GM23248 (cell line): ENCODE data around the gene CLCN1. TPM values are rescaled to one million over a fixed set of nuclear protein-coding genes. Genes with fewer than 3 reads are reported as not detected.
A peak's percentile ranks its signal among the peaks of the same experiment; 100 is the strongest.

Experiments
- DNase-seq: peaks from one replicate; pipeline ENCODE4 v3.0.0-alpha.2; 2015
- H2AFZ ChIP-seq: fragments of 200-600 bp; sonication (generic); 2 replicates; pipeline ENCODE4 v1.6.1; 2016; ENCODE audit warnings: antibody characterized with exemption
- H3F3A ChIP-seq: fragments of 200-600 bp; sonication (generic); 2 replicates; pipeline ENCODE4 v1.6.1; 2016; ENCODE audit warnings: mild to moderate bottlenecking, antibody characterized with exemption, mixed run types; ENCODE audit not compliant: insufficient read depth
- H3K27ac ChIP-seq: fragments of 200-600 bp; sonication (generic); 2 replicates; pipeline ENCODE4 v1.5.1; 2016; ENCODE audit warnings: mild to moderate bottlenecking
- H3K27me3 ChIP-seq: fragments of 200-600 bp; sonication (generic); replicated peaks from 2 replicates; pipeline ENCODE4 v1.6.1; 2016; ENCODE audit warnings: mild to moderate bottlenecking; ENCODE audit not compliant: insufficient read depth
- H3K36me3 ChIP-seq: fragments of 200-600 bp; sonication (generic); 2 replicates; pipeline ENCODE4 v1.6.1; 2016; ENCODE audit warnings: low read depth, mild to moderate bottlenecking
- H3K4me1 ChIP-seq: fragments of 200-600 bp; sonication (generic); 2 replicates; pipeline ENCODE4 v1.6.1; 2016; ENCODE audit warnings: mild to moderate bottlenecking; ENCODE audit not compliant: insufficient read depth
- H3K4me2 ChIP-seq: fragments of 200-600 bp; sonication (generic); one replicate; pipeline ENCODE4 v1.6.1; 2016; ENCODE audit warnings: mild to moderate bottlenecking; ENCODE audit not compliant: unreplicated experiment
- H3K4me3 ChIP-seq: fragments of 200-600 bp; sonication (generic); 2 replicates; pipeline ENCODE4 v1.5.1; 2016; ENCODE audit warnings: mild to moderate bottlenecking
- H3K79me2 ChIP-seq: fragments of 200-600 bp; sonication (generic); 2 replicates; pipeline ENCODE4 v1.6.1; 2016; ENCODE audit warnings: mild to moderate bottlenecking; ENCODE audit not compliant: insufficient read depth
- H3K9ac ChIP-seq: fragments of 200-600 bp; sonication (generic); 2 replicates; pipeline ENCODE4 v1.6.1; 2016; ENCODE audit warnings: mild to moderate bottlenecking
- H3K9me2 ChIP-seq: fragments of 200-600 bp; sonication (generic); 2 replicates; pipeline ENCODE4 v1.6.1; 2016; ENCODE audit warnings: mixed run types, mild to moderate bottlenecking, moderate library complexity; ENCODE audit not compliant: insufficient read depth
- H3K9me3 ChIP-seq: fragments of 200-600 bp; sonication (generic); one replicate; pipeline ENCODE4 v1.6.1; 2017; ENCODE audit warnings: low read depth
- H4K20me1 ChIP-seq: fragments of 200-600 bp; sonication (generic); 2 replicates; pipeline ENCODE4 v1.6.0; 2016; ENCODE audit not compliant: insufficient read depth
- EZH2 ChIP-seq: fragments of 200-600 bp; sonication (generic); IDR thresholded peaks from 2 replicates; pipeline ENCODE4 v1.6.1; 2018; ENCODE audit warnings: antibody characterized with exemption, mild to moderate bottlenecking; ENCODE audit not compliant: insufficient read depth, poor library complexity, severe bottlenecking
- EZH2phosphoT487 ChIP-seq: fragments of 200-600 bp; sonication (generic); IDR thresholded peaks from 2 replicates; pipeline ENCODE4 v1.6.1; 2018; ENCODE audit warnings: antibody characterized with exemption, moderate library complexity, mild to moderate bottlenecking, low read depth; ENCODE audit not compliant: insufficient read depth
- WGBS, 2 experiments: methylation state at CpG; one replicate each; pipeline ENCODE4 v1.1.6; 2015 to 2017; ENCODE audit warnings: low lambda C conversion rate in 2 of 2, low coverage in 1 of 2; ENCODE audit errors: missing lambda C conversion rate in 2 of 2; 5-methylcytosine and 5-hydroxymethylcytosine counted together
- in situ Hi-C: fragments of 300-500 bp; cut with MboI; formaldehyde crosslinking; loops from 2 replicates; pipeline ENCODE4 v1.15.0; 2020
- polyA plus RNA-seq: library from polyadenylated mRNA; unstranded; fragments of >200 nt; fragmentation: Nextera tagmentation; extraction: Ambion mirVana; gene quantifications from 2 replicates; pipeline ENCODE4 v1.2.1, GENCODE V29; 2016
- total RNA-seq: library from RNA; depleted of rRNA; stranded (reverse); fragments of >200 nt; shearing (Covaris generic); gene quantifications from 2 replicates; pipeline ENCODE4 v1.2.3, GENCODE V29; 2014

CLCN1 gene
- total and polyA plus RNA-seq, 2 experiments from 2014 or later, result not detected

- no peak for TF ChIP-seq EZH2
- H3K4me3 ChIP-seq, result peak within 1 kb of the TSS; percentile 72
- no peaks in the 10 kb centered on the region for H4K20me1 ChIP-seq
- peak within 1 kb of the TSS; percentile 13; the same call in 1 of the 2 replicates for H3K9ac ChIP-seq
- H3K4me1 ChIP-seq, result no peaks in the 10 kb centered on the region
- WGBS, 2 experiments, result 0 to 1% methylated on average over 3 to 70 of the region's 112 CpGs
- H2AFZ ChIP-seq, result peak within 1 kb of the TSS; percentile 89
- H3F3A ChIP-seq, result no peaks in the 10 kb centered on the region
- H3K9me2 ChIP-seq, result no peaks in the 10 kb centered on the region
- peak within 1 kb of the TSS; percentile 76 for H3K4me2 ChIP-seq
- no peak within 1 kb of the TSS for H3K27ac ChIP-seq
- H3K27me3 ChIP-seq, result peaks cover 37% of the 10 kb centered on the region
- no peaks in the 10 kb centered on the region for H3K79me2 ChIP-seq
- DNase-seq, result peak; percentile 52
- H3K36me3 ChIP-seq, result no peaks in the 10 kb centered on the region
- in situ Hi-C loops, result no loop called here
- H3K9me3 ChIP-seq, result no peaks in the 10 kb centered on the region
These were observed 46.5 kb downstream of the CLCN1 start, which contains the start of gene FAM131B for GRCh38 chr7:143362131-143363015. TSS of gene FAM131B (minus strand) at chr7:143362713. CDS start at chr7:143362603, 110 bp downstream.

- 49 to 53% methylated on average over 19 of the region's 19 CpGs for WGBS, 2 experiments
- no peaks in the 10 kb centered on the region for H3K4me1 ChIP-seq
- H4K20me1 ChIP-seq, result no peaks in the 10 kb centered on the region
- no peak for DNase-seq
- no peak overlapping the region for H3K4me2 ChIP-seq
- H3K27ac ChIP-seq, result no peak overlapping the region
- H2AFZ ChIP-seq, result no peak overlapping the region
- H3F3A ChIP-seq, result no peaks in the 10 kb centered on the region
- no peak overlapping the region for H3K4me3 ChIP-seq
- H3K79me2 ChIP-seq, result no peaks in the 10 kb centered on the region
- H3K27me3 ChIP-seq, result peaks cover 37% of the 10 kb centered on the region
- H3K36me3 ChIP-seq, result no peaks in the 10 kb centered on the region
- in situ Hi-C loops, result no loop called here
- no peak overlapping the region for H3K9ac ChIP-seq
- TF ChIP-seq EZH2 (peak; percentile 82), EZH2phosphoT487 (no peak)
- no peaks in the 10 kb centered on the region for H3K9me2 ChIP-seq
- H3K9me3 ChIP-seq, result no peaks in the 10 kb centered on the region
These were observed 47.4 kb downstream of the CLCN1 start for GRCh38 chr7:143363016-143363937.

GRCh38 chr7:143367972-143368371 lies 52.1 kb downstream of the CLCN1 start:
- no peak for TF ChIP-seq EZH2
- TF ChIP-seq EZH2phosphoT487, result no peak
- Histone ChIP-seq H3K79me2 (no peaks in the 10 kb centered on the region), H3K36me3 (no peaks in the 10 kb centered on the region), H4K20me1 (no peaks in the 10 kb centered on the region), H3K4me1 (peaks cover 4% of the 10 kb centered on the region; the same call in 1 of the 2 replicates), H3K9me3 (no peaks in the 10 kb centered on the region), H3K4me3 (no peak overlapping the region), H3K27ac (no peak overlapping the region), H3K9me2 (no peaks in the 10 kb centered on the region), H3K27me3 (peaks cover 24% of the 10 kb centered on the region), H2AFZ (no peak overlapping the region), H3F3A (no peaks in the 10 kb centered on the region), H3K4me2 (no peak overlapping the region), H3K9ac (no peak overlapping the region)
- peak; percentile 45 for DNase-seq
- WGBS, 2 experiments, result 83 to 85% methylated on average over 4 of the region's 4 CpGs
- in situ Hi-C loops, result no loop called here

- Histone ChIP-seq H3K79me2 (no peaks in the 10 kb centered on the region), H3K27ac (no peak overlapping the region), H3K9me3 (no peaks in the 10 kb centered on the region), H3K9ac (no peak overlapping the region), H3K4me3 (no peak overlapping the region), H3K4me2 (no peak overlapping the region), H3F3A (no peaks in the 10 kb centered on the region), H3K27me3 (peaks cover 20% of the 10 kb centered on the region), H4K20me1 (no peaks in the 10 kb centered on the region), H3K4me1 (peaks cover 4% of the 10 kb centered on the region; the same call in 1 of the 2 replicates), H3K36me3 (no peaks in the 10 kb centered on the region), H3K9me2 (no peaks in the 10 kb centered on the region), H2AFZ (no peak overlapping the region)
- no peak for TF ChIP-seq EZH2
- no peak for TF ChIP-seq EZH2phosphoT487
- in situ Hi-C loops, result no loop called here
- DNase-seq, result no peak
- WGBS, 2 experiments, result 100% methylated on average over 1 of the region's 1 CpG
These were observed 52.5 kb downstream of the CLCN1 start for GRCh38 chr7:143368387-143368786.
